Keratinocyte (primary cell): ENCODE results near the gene CDH13. TPM values are rescaled to one million over a fixed set of nuclear protein-coding genes. Genes with fewer than 3 reads are reported as not detected.

Experiments used
- DNase-seq: peaks from one replicate; pipeline ENCODE4 v3.0.0-alpha.2; 2011; ENCODE audit warnings: low read depth, missing footprints, low spot score
- FAIRE-seq: peaks from 2 replicates; lab custom pipeline; 2011; peaks lifted over from hg19 to GRCh38; lab: Jason Lieb, UNC
- H2AFZ ChIP-seq: 2 replicates; pipeline ENCODE4 v1.6.0; 2012; ENCODE audit warnings: low read length, control low read depth, inconsistent platforms; ENCODE audit not compliant: control insufficient read depth
- H3K27ac ChIP-seq: 2 replicates; pipeline ENCODE4 v1.5.1; 2011; ENCODE audit warnings: low read length; ENCODE audit not compliant: control insufficient read depth, insufficient read depth
- H3K27me3 ChIP-seq: 3 replicates; pipeline ENCODE4 v1.6.0; 2011; ENCODE audit warnings: low read length; ENCODE audit not compliant: control insufficient read depth, insufficient read depth; ENCODE audit errors: extremely low read depth
- H3K36me3 ChIP-seq, 2 experiments: 2 replicates in 1 of 2; 3 replicates in 1 of 2; pipeline ENCODE4 v1.5.1; 2011; ENCODE audit warnings: low read length in 2 of 2, mild to moderate bottlenecking in 1 of 2; ENCODE audit not compliant: control insufficient read depth in 2 of 2, insufficient read depth in 2 of 2; ENCODE audit errors: extremely low read depth in 1 of 2
- H3K4me1 ChIP-seq: 3 replicates; pipeline ENCODE4 v1.5.1; 2011; ENCODE audit warnings: low read length; ENCODE audit not compliant: control insufficient read depth, insufficient read depth; ENCODE audit errors: extremely low read depth
- H3K4me2 ChIP-seq: 3 replicates; pipeline ENCODE4 v1.6.0; 2011; ENCODE audit warnings: low read depth, low read length; ENCODE audit not compliant: control insufficient read depth, insufficient read depth; ENCODE audit errors: extremely low read depth
- H3K4me3 ChIP-seq, 3 experiments: fragments of 200-600 bp in 1 of 3; sonication (generic) in 1 of 3; 2 replicates in 2 of 3; 3 replicates in 1 of 3; pipeline ENCODE4 v1.5.1; 2011 to 2016; ENCODE audit warnings: low read length in 3 of 3, mild to moderate bottlenecking in 3 of 3, control low read depth in 2 of 3, inconsistent platforms in 1 of 3, low read depth in 1 of 3, mixed read lengths in 1 of 3, mixed run types in 1 of 3, moderate library complexity in 1 of 3; ENCODE audit not compliant: control insufficient read depth in 2 of 3, insufficient read depth in 2 of 3; ENCODE audit errors: extremely low read depth in 1 of 3
- H3K79me2 ChIP-seq: 2 replicates; pipeline ENCODE4 v1.6.0; 2012; ENCODE audit warnings: low read length; ENCODE audit not compliant: control insufficient read depth, insufficient read depth
- H3K9ac ChIP-seq: 3 replicates; pipeline ENCODE4 v1.6.0; 2011; ENCODE audit warnings: low read length; ENCODE audit not compliant: control insufficient read depth, insufficient read depth; ENCODE audit errors: extremely low read depth
- H3K9me1 ChIP-seq: 3 replicates; pipeline ENCODE4 v1.6.0; 2011; ENCODE audit warnings: low read length; ENCODE audit not compliant: control insufficient read depth, insufficient read depth; ENCODE audit errors: extremely low read depth
- H3K9me3 ChIP-seq: 2 replicates; pipeline ENCODE4 v1.5.1; 2012; ENCODE audit warnings: low read depth, low read length; ENCODE audit not compliant: control insufficient read depth
- H4K20me1 ChIP-seq: 3 replicates; pipeline ENCODE4 v1.6.0; 2011; ENCODE audit warnings: low read length; ENCODE audit not compliant: control insufficient read depth, insufficient read depth; ENCODE audit errors: extremely low read depth
- CTCF ChIP-seq, 3 experiments: IDR thresholded peaks in 1 of 3; conservative IDR thresholded peaks in 1 of 3; optimal IDR thresholded peaks in 1 of 3; 2 replicates in 2 of 3; 3 replicates in 1 of 3; pipeline versions ENCODE3 to v1.5.1; 2011; ENCODE audit warnings: low read length in 3 of 3, mild to moderate bottlenecking in 3 of 3, moderate library complexity in 2 of 3, control low read depth in 1 of 3, inconsistent platforms in 1 of 3; ENCODE audit not compliant: insufficient read depth in 2 of 3; ENCODE audit errors: extremely low read depth in 1 of 3
- EZH2 ChIP-seq: IDR thresholded peaks from one replicate; pipeline ENCODE4 v1.6.1; 2012; ENCODE audit warnings: inconsistent platforms, mild to moderate bottlenecking, low read length, moderate library complexity
- dilution Hi-C: fragments of 300-500 bp; cut with MboI; formaldehyde crosslinking; loops from one replicate; pipeline ENCODE4 v1.7.0; 2020; ENCODE audit warnings: low sequenced_read_pairs; ENCODE audit not compliant: extremely low pct_ligation_motif_present
- polyA plus RNA-seq, 5 experiments: library from polyadenylated mRNA; depleted of rRNA in 3 of 5; stranded (reverse) in 3 of 5; stranded (forward) in 1 of 5; unstranded in 1 of 5; fragments of >200 nt; gene quantifications; 1 replicate in 1 of 5; 2 replicates in 3 of 5; 3 replicates in 1 of 5; pipeline versions ENCODE4 v1.2.1 to v1.2.3, GENCODE V29; 2011 to 2012; ENCODE audit warnings: missing spikeins in 2 of 5, low read depth in 1 of 5, low replicate concordance in 1 of 5

The CDH13 gene
- polyA plus RNA-seq, 1 donor (not counting 4 experiments of a cell fraction or from before 2014, with no cell fraction given) = 111 TPM

DNA sequence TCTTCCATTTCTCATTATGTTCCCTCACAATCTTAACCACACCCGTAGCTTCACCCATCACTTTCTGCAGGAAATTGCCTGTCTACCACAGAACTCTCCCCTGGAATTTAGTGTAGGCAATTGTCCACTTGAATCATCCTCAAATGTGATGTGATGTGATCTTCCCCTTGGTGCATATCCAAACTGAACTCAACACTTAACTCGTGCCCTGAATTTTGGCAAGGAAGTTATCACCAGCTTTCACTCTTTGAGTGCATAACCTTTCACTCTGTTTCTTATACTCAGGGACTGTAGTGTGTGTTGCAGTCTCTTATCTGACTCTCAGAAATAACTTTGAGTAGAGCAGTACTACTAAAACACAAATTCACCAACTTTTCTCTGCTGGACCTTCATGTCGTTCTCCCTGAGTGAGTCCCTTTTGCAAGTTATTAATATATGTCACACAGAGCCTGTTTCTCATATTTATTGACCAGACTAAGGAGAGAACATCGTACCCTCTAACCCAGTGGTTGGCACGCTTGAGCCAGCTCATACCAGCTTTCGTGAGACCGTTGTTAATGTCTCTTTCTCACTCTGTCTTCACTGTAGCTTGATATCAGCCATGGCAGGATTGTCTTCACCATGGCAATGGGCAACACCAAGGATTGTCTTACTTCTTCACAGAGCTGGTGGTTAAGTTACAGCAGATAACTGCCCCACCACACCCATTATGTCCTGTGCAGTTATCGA, 622.1 kb downstream of the CDH13 start:
- DNase-seq (no peak), FAIRE-seq (no peak)
- TF ChIP-seq EZH2 (no peak), CTCF (optimal IDR thresholded peaks at IDR 0.05 in 1 of 3, IDR thresholded peaks at IDR 0.05 in 1 of 3, conservative IDR thresholded peaks at IDR 0.05 in 1 of 3; ENCODE audit: extremely low read depth in 1 of 3, insufficient read depth in 2 of 3, low read length in 3 of 3) (no peak)
- no peak overlapping the region for H3K4me3 ChIP-seq
- peaks cover 3% of the 10 kb centered on the region for H3K4me1 ChIP-seq
- H2AFZ ChIP-seq = no peak overlapping the region
- H3K9me1 ChIP-seq = no peaks in the 10 kb centered on the region
- no peak overlapping the region for H3K27ac ChIP-seq
- H3K9me3 ChIP-seq = no peaks in the 10 kb centered on the region
- no peaks in the 10 kb centered on the region for H3K27me3 ChIP-seq
- H3K36me3 ChIP-seq = no peaks in the 10 kb centered on the region
- no peak overlapping the region for H3K4me2 ChIP-seq
- no peaks in the 10 kb centered on the region for H3K79me2 ChIP-seq
- no peak overlapping the region for H3K9ac ChIP-seq
- dilution Hi-C loops = no loop called here
- no peaks in the 10 kb centered on the region for H4K20me1 ChIP-seq

DNA sequence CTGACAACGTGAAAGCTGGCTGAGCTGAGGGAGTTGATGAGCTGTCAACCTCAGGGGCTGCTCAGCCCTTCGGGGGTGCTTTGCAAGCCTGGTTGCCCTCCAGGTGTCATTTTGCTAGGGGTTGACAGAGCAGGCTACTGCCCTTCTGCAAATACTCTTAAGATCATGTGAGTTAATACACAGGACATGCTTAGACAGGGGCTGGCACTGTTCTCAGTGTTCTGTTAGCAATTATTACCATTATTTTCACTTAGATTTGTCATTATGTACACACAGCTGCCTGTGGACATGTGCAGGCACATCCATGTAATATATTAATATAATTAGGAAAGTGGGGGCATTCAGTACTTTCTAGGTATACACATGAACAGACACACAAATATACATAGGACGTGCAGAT, 626.8 kb downstream of the CDH13 start:
- dilution Hi-C loops = no loop called here
- Histone ChIP-seq H3K9me1 (no peaks in the 10 kb centered on the region), H3K9ac (no peak overlapping the region), H3K79me2 (no peaks in the 10 kb centered on the region), H3K4me3 (no peak overlapping the region), H3K27ac (no peak overlapping the region), H4K20me1 (no peaks in the 10 kb centered on the region), H3K36me3 (no peaks in the 10 kb centered on the region), H3K4me1 (peaks cover 3% of the 10 kb centered on the region), H3K27me3 (no peaks in the 10 kb centered on the region), H3K4me2 (no peak overlapping the region), H2AFZ (no peak overlapping the region), H3K9me3 (no peaks in the 10 kb centered on the region)
- no peak for FAIRE-seq
- no peak for DNase-seq
- TF ChIP-seq CTCF (optimal IDR thresholded peaks at IDR 0.05 in 1 of 3, IDR thresholded peaks at IDR 0.05 in 1 of 3, conservative IDR thresholded peaks at IDR 0.05 in 1 of 3; ENCODE audit: extremely low read depth in 1 of 3, insufficient read depth in 2 of 3, low read length in 3 of 3) (no peak), EZH2 (no peak)
